ENCODE data around the gene ZNF254.
"Not testable (repeated sequence)": the region's sequence is repeated elsewhere in the genome, so short reads cannot be mapped to it uniquely, and the experiment has no call there.

Gene ZNF254

GRCh38 chr19:24086974-24087595, at the start of gene ZNF254:
Gene ZNF254, plus strand, starts transcription at chr19:24087187. Its CDS starts 121 bp downstream, at chr19:24087308.
- peak; percentile 94 for DNase-seq

GRCh38 chr19:24040621-24041020, 46.4 kb upstream of the ZNF254 start:
- DNase-seq = no peak

GRCh38 chr19:24041326-24041725, 45.7 kb upstream of the ZNF254 start:
- not testable (repeated sequence) for DNase-seq

DNA sequence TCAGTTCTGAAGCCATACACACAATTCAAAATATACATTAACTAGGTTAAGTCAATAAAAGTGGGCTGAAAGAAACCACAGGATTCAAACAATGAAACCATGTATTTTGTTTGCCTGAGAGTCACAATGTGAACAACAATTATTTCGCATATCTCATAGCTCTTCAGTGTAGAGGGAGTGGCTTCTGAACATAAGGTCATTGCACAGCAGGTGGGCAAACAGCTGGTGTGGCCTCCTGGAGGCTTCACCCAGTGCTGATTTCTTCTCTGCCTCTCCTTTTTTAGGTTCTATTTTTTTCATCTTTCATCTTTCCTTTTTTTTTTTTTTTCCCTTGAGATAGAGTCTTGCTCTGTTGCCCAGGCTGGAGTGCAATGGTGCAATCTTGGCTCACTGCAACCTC, 40.4 kb upstream of the ZNF254 start:
- DNase-seq = no peak

GRCh38 chr19:24048261-24048660, 38.7 kb upstream of the ZNF254 start:
- no peak for DNase-seq

GRCh38 chr19:24049537-24049936, 37.5 kb upstream of the ZNF254 start:
- no peak for DNase-seq

DNA sequence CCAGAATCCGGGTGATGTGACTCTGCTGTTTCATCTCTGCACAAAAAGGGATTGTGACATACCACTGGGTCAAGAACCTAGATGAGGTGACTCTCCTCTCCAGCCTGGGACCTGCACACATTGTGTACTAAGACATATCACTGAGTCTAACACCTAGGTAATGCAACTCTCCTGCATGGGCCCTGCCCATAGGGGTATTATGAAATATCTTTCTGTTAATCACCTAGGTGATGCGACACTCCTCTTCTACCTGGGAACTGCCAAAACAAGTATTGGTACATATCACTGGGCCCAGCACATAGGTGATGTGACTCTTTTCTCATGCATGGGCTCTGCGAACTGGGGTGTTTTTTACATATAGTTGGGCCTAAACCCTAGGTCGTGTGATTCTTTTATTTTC, 35.5 kb upstream of the ZNF254 start:
- no peak for DNase-seq

DNA sequence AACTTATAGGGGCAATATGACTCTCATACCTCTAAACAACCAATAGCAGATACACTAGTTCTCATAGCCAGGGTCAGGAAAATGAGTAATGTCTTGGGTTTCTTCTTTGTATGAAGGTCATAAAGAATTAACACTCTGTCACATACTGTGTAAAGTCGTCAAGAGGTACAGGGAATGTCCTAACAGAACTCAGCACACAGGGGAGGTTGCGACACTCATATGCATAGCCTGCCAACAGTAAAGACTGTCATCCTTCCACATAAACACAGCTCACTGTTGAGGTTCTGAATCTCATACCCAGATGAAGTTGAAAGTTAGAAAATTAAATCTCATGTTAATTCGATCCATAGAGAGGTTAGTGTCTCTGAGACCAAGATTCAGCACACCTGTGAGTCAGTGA, 34.2 kb upstream of the ZNF254 start:
- no peak for DNase-seq

DNA sequence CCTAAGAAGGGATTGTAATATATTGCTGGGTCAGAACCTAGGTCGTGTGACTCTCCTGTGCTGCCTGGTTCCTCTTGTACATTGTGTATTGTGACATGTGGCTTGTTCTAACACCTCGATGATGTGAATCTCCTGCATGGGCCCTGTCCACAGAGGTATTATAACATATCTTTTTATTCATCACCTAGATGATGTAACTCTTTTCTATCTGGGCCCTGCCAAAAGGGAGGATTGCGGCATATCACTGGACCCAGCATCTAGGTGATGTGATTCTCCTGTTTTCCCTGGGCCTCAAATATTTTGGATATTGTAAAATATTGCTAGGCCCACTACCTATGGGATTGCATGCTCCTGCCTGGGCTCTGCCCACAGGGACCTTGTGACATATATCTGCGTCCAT, 33.4 kb upstream of the ZNF254 start:
- no peak for DNase-seq

DNA sequence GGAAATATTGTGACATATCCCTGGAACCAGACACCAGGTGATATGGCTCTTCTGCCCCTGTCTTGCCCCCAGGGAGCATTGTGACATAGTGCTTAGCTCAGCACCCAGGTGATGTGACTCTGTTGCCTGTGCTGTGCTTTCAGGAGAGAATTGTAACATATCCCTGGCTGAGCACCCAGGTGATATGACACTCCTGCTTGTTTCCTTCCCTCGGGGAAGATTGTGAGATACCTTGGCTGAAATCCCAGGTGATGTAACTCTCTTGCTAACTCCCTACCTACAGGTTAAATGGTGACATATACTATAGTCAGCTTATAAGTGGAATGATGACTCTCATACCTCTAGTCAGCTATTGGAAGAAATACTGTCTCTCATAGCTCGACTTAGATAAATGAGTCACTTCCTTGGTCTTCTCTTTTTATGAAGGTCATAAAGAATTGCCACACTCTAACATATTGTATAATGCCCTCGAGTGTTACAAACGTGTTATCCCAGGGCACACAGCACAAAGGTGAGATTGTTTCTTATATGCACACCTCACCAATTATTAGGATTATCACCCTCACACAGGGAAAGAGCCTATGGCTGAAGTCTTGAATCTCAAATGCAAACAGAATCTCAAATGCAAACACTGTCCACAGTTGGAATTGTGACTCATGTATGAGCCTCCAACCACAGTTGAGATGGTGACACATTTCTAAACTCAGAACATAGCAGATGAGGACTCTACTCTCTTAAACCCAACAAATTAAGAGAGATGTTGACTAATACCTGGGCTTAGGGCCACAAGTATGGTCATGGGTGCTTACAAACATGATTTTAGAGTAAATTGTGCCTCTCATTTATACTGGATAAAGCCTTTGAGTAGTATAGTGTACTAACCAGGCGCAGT, 32.7 kb upstream of the ZNF254 start:
- DNase-seq = no peak

GRCh38 chr19:24055548-24055947, 31.4 kb upstream of the ZNF254 start:
- DNase-seq = no peak

DNA sequence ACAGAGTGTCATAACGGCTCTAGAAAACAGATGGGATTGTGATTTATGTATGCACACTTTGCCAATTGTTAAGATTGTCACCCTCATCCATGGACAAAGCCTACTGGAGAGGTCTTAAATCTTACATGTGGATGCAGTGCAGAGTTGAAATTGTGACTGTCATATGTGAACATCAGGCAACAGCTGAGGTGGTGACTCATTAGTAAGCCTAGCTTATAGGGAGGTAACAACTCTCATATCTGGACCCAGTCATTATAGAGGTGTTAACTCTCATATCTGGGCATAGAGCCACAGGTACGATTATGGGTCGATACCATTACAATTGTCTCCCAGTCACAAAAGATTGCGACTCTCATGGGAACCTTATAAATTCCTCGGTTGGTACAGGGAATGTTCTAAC, 29.8 kb upstream of the ZNF254 start:
- DNase-seq = no peak

- no peak for DNase-seq
Observed at GRCh38 chr19:24059563-24060295, 27.3 kb upstream of the ZNF254 start.

- DNase-seq = no peak
Observed at GRCh38 chr19:24060687-24061356, 26.2 kb upstream of the ZNF254 start.

DNA sequence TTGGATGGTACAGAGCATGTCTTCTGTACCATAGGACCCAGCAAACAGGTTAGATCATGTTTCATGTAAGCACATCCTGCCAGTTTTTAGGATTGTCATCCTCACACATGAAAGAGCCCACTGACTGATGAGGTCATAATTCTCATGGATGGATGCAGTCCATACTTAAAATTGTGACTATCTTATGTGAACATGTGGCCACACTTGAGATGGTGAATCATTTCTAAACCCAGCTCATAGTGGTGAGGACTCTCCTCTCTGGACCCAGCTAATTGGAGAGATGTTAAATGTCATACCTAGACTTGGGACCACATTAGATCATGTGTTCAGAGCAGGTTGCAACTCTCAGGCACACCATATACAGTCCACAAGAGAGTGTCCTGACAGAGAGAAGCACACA, 24.8 kb upstream of the ZNF254 start:
- DNase-seq = no peak

- no peak for DNase-seq
Observed at GRCh38 chr19:24063295-24063694, 23.7 kb upstream of the ZNF254 start.

DNA sequence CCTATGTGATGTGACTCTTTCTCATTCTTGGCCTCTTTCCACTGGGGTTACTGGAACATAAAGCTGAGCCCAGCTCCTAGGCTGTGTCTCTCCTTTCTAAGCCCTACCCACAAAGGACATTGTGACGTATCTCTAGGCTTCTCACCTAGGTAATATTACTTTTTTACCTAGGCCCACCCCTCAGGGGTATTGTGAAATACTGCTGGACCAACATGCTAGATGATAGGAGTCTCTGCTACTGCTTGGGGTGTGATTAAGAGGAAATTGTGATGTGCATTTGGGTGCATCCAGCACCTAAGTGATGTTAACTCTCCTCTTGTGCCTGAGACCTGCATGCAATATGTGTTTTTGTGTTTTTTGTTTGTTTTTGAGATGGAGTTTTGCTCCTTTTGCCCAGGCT, 22.8 kb upstream of the ZNF254 start:
- no peak for DNase-seq

DNA sequence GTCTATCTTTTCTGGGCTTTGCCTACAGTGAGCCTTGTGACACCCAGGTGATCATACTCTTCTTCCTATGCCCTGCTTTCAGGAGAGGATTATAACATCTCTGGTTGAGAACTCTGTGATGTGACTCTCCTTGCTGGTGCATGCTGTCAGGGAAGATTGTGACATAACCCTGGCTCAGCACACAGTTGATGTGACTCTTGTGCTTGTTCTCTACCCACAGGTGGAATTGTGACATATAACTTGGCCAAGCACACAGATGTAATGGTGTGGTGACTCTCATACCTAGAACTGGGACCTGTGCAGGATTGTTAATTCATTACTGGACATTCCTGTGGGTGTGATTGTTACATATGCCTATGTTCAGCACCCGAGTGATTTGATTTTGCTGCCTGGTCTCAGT, 21.7 kb upstream of the ZNF254 start:
- DNase-seq = no peak

DNA sequence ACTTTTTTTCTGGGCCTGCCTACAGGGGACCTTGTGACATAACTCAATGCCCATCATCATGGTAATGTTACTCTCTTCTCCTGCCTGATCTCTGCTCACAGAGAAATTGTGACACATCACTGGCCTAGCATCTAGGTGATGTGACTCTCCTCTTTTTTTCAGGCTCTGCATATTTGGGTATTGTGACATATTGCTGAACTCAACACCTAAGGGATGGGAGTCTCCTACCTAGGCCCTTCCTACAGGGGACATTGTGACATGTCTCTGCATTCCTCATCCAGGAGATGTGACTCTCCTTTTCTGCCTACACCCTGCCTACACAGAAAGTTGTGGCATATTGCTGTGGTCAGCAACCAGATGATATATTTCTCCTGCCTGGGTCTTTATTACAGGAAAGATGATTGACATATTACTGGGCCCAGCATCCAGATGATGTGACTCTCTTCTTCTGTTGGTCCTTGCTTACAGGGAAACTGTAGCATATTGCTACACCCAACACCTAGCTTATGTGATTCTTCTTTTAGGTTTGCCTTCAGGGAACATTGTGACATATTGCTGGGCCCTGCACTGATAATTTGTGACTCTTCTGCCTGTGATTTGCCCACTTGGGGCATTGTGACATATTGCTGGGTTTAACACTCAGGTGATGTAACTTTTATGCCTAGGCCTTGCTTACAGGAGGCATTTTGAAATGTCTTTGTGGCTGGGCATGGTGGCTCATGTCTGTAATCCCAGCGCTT, 21.0 kb upstream of the ZNF254 start:
- DNase-seq = no peak

GRCh38 chr19:24069905-24070657, 16.9 kb upstream of the ZNF254 start:
- no peak for DNase-seq

DNA sequence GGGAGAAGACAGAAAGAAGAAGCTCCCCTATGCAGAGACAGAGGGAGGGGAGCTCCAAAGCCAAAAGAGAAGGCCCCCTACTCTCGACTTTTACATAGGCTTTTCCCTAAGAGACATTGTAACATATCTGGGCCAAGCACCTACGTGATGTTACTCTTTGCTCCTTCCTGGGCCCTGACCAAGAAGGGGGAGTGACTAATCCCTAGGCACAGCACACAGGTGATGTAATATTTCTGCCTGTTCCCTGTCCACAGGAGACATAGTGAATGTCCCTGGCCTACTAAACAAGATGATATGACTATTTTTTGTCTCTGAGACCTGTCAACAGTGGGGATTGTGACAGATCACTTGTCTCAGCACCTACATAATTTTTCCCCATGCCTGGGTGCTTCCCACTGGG, 15.9 kb upstream of the ZNF254 start:
- DNase-seq = no peak

- DNase-seq = no peak
Observed at GRCh38 chr19:24072720-24073119, 14.3 kb upstream of the ZNF254 start.

All from right forelimb (tissue), 1 donor.